PC-9 (cell line): ENCODE measurements around the gene DYNC1H1. TPM values are rescaled to one million over a fixed set of nuclear protein-coding genes. Genes with fewer than 3 reads are reported as not detected.

Source experiments
- BruUV-seq: library from RNA; stranded (reverse); fragments of 400-500 nt; replicated peaks from 2 replicates; lab custom pipeline; 2021; lab: Mats Ljungman, UMichigan
- CTCF ChIA-PET: fragments of 300-600 bp; sonication (Branson Sonifier 250); formaldehyde crosslinking; loops from one replicate; lab custom pipeline; 2022; ENCODE audit warnings: antibody characterized with exemption; lab: Charles Lee
- POLR2A ChIA-PET: fragments of 300-600 bp; sonication (Branson Sonifier 250); formaldehyde crosslinking; loops from one replicate; lab custom pipeline; 2022; ENCODE audit warnings: antibody characterized with exemption; ENCODE audit not compliant: unreplicated experiment; lab: Charles Lee
- DNase-seq, 2 experiments: peaks; one replicate each; pipeline versions ENCODE4 v3.0.0 to v3.0.0-alpha.2; 2015 to 2022; ENCODE audit warnings: mixed read lengths in 1 of 2
- H2AFZ ChIP-seq: fragments of 200-600 bp; sonication (generic); 2 replicates; pipeline ENCODE4 v1.8.1; 2017; ENCODE audit warnings: antibody characterized with exemption
- H3F3A ChIP-seq: fragments of 200-600 bp; sonication (generic); 2 replicates; pipeline ENCODE4 v1.8.1; 2017; ENCODE audit warnings: antibody characterized with exemption, mild to moderate bottlenecking, low read depth; ENCODE audit not compliant: insufficient read depth
- H3K27ac ChIP-seq: fragments of 200-600 bp; sonication (generic); 2 replicates; pipeline ENCODE4 v1.6.1; 2016; ENCODE audit warnings: mixed run types
- H3K27me3 ChIP-seq: fragments of 200-600 bp; sonication (generic); 2 replicates; pipeline ENCODE4 v1.6.1; 2016; ENCODE audit warnings: low read depth, mixed run types; ENCODE audit not compliant: insufficient read depth
- H3K36me3 ChIP-seq: fragments of 200-600 bp; sonication (generic); 2 replicates; pipeline ENCODE4 v1.6.1; 2016; ENCODE audit warnings: low read depth, mixed run types
- H3K4me1 ChIP-seq: fragments of 200-600 bp; sonication (generic); replicated peaks from 2 replicates; pipeline ENCODE4 v1.6.1; 2016; ENCODE audit warnings: mixed run types; ENCODE audit not compliant: insufficient read depth
- H3K4me2 ChIP-seq: fragments of 200-600 bp; sonication (generic); 2 replicates; pipeline ENCODE4 v1.6.1; 2017; ENCODE audit warnings: mixed run types
- H3K4me3 ChIP-seq: fragments of 200-600 bp; sonication (generic); 2 replicates; pipeline ENCODE4 v1.6.1; 2016; ENCODE audit warnings: mixed run types
- H3K79me2 ChIP-seq: fragments of 200-600 bp; sonication (generic); 2 replicates; pipeline ENCODE4 v1.6.1; 2017; ENCODE audit warnings: low read depth, mixed run types
- H3K9me2 ChIP-seq: fragments of 200-600 bp; sonication (generic); 2 replicates; pipeline ENCODE4 v1.8.1; 2017; ENCODE audit warnings: mild to moderate bottlenecking; ENCODE audit not compliant: insufficient read depth
- H3K9me3 ChIP-seq: fragments of 200-600 bp; sonication (generic); 2 replicates; pipeline ENCODE4 v1.8.1; 2016; ENCODE audit warnings: low read depth; ENCODE audit not compliant: insufficient read depth
- H4K20me1 ChIP-seq: fragments of 200-600 bp; sonication (generic); 2 replicates; pipeline ENCODE4 v1.8.1; 2017; ENCODE audit not compliant: insufficient read depth
- CTCF ChIP-seq: fragments of 200-600 bp; sonication (generic); conservative IDR thresholded peaks from 2 replicates; pipeline ENCODE4 v1.6.1; 2017; ENCODE audit warnings: mixed run types, antibody characterized with exemption, mild to moderate bottlenecking, moderate library complexity
- EZH2 ChIP-seq: fragments of 200-600 bp; sonication (generic); IDR thresholded peaks from 2 replicates; pipeline ENCODE4 v1.8.0; 2017; ENCODE audit warnings: antibody characterized with exemption, low read depth
- intact Hi-C: fragments of 100-400 bp; cut with micrococcal nuclease; formaldehyde crosslinking; loops from one replicate; pipeline ENCODE4 v1.10.0; 2022; ENCODE audit not compliant: unreplicated experiment
- total RNA-seq: library from RNA; stranded (reverse); gene quantifications from 2 replicates; pipeline ENCODE4 v1.2.3, GENCODE V29; 2021

Gene DYNC1H1
- total RNA-seq, 1 experiment from 2014 or later: 1,268 TPM

- no peak for TF ChIP-seq EZH2
- TF ChIP-seq CTCF: no peak
- no peak for DNase-seq
- POLR2A ChIA-PET: no interaction called here
- Histone ChIP-seq H3K36me3 (peaks cover 94% of the 10 kb centered on the region), H3K9me2 (no peaks in the 10 kb centered on the region), H3K4me3 (no peak overlapping the region), H3K27me3 (no peaks in the 10 kb centered on the region), H3K4me2 (no peak overlapping the region), H3K4me1 (peaks cover 24% of the 10 kb centered on the region), H4K20me1 (no peaks in the 10 kb centered on the region), H3K27ac (no peak overlapping the region), H3F3A (peaks cover 77% of the 10 kb centered on the region), H2AFZ (no peak overlapping the region), H3K79me2 (peaks cover 10% of the 10 kb centered on the region; the same call in 1 of the 2 replicates), H3K9me3 (no peaks in the 10 kb centered on the region)
- intact Hi-C loops: no loop called here
- CTCF ChIA-PET: interaction anchor here (0.6 kb wide), 1 partner anchor 241 kb away, joined by 5 read pairs; no protein-coding TSS in a partner anchor
- BruUV-seq: no TSS peak
Measured at GRCh38 chr14:102037686-102038085, 73.3 kb downstream of the DYNC1H1 start.

- Histone ChIP-seq H3K79me2 (peaks cover 10% of the 10 kb centered on the region; the same call in 1 of the 2 replicates), H2AFZ (no peak overlapping the region), H3K36me3 (peaks cover 80% of the 10 kb centered on the region), H3F3A (peaks cover 77% of the 10 kb centered on the region), H4K20me1 (no peaks in the 10 kb centered on the region), H3K4me2 (no peak overlapping the region), H3K9me2 (no peaks in the 10 kb centered on the region), H3K4me1 (peaks cover 12% of the 10 kb centered on the region), H3K4me3 (no peak overlapping the region), H3K27me3 (no peaks in the 10 kb centered on the region), H3K9me3 (no peaks in the 10 kb centered on the region), H3K27ac (no peak overlapping the region)
- intact Hi-C loops: no loop called here
- DNase-seq: no peak
- POLR2A ChIA-PET: no interaction called here
- CTCF ChIA-PET: no interaction called here
- TF ChIP-seq EZH2 (no peak), CTCF (no peak)
- BruUV-seq: no TSS peak
Measured at GRCh38 chr14:102039157-102039556, 74.8 kb downstream of the DYNC1H1 start.

GRCh38 chr14:102040153-102040552 lies 75.8 kb downstream of the DYNC1H1 start:
- intact Hi-C loops: no loop called here
- CTCF ChIA-PET: no interaction called here
- no peak for DNase-seq

More at GRCh38 chr14:102040153-102040552, 75.8 kb downstream of the DYNC1H1 start:
- H3F3A ChIP-seq: peaks cover 77% of the 10 kb centered on the region; the same call in 1 of the 2 replicates
- no peak overlapping the region for H3K4me2 ChIP-seq
- H3K9me2 ChIP-seq: no peaks in the 10 kb centered on the region
- no peak for TF ChIP-seq EZH2
- no peak for TF ChIP-seq CTCF
- H3K27me3 ChIP-seq: no peaks in the 10 kb centered on the region
- H3K4me3 ChIP-seq: no peak overlapping the region
- POLR2A ChIA-PET: no interaction called here
- no peaks in the 10 kb centered on the region for H4K20me1 ChIP-seq
- no TSS peak for BruUV-seq
- H3K9me3 ChIP-seq: no peaks in the 10 kb centered on the region
- H3K36me3 ChIP-seq: peaks cover 79% of the 10 kb centered on the region
- no peak overlapping the region for H2AFZ ChIP-seq
- peaks cover 8% of the 10 kb centered on the region; the same call in 1 of the 2 replicates for H3K79me2 ChIP-seq
- H3K4me1 ChIP-seq: peaks cover 2% of the 10 kb centered on the region
- no peak overlapping the region for H3K27ac ChIP-seq
